NCI-H128 (cell line): ENCODE data around the gene TOMM22.

Source experiments
- DNase-seq: peaks from one replicate; lab custom pipeline; 2025; ENCODE audit not compliant: unreplicated experiment; lab: John Stamatoyannopoulos, UW

Gene TOMM22

DNA sequence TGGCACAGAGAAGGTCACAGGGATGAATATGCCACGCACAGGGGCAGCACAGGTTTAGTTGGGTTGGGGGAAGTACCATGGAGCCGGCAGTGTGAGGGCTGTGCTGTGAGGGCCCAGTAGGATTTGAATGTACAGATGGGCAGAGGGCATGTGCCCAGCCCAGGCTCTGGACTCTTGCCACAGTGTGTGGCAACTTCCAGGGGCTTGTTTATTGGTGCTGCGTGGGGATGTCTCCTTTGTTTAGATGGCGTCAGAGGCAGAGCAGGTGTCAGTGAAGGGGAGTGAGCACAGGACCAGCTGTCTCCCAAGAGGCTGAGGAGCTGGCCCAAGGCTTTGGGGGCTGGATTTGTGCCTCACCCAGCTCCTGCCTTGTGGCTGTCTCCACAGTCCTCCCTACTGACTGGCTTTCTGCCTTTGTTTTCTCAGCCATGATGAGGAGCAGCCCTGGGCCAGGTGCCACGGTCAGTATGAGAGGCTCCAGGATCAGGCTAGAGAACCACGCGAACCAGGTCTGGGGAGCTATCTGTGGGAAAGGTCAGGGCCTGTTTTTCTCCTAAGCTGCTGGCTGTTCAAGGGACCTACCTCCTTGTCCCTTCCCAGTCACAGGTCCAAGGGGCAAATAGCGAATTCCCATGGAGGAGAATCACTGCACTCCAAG, 52.1 kb downstream of the TOMM22 start:
- no peak for DNase-seq

DNA sequence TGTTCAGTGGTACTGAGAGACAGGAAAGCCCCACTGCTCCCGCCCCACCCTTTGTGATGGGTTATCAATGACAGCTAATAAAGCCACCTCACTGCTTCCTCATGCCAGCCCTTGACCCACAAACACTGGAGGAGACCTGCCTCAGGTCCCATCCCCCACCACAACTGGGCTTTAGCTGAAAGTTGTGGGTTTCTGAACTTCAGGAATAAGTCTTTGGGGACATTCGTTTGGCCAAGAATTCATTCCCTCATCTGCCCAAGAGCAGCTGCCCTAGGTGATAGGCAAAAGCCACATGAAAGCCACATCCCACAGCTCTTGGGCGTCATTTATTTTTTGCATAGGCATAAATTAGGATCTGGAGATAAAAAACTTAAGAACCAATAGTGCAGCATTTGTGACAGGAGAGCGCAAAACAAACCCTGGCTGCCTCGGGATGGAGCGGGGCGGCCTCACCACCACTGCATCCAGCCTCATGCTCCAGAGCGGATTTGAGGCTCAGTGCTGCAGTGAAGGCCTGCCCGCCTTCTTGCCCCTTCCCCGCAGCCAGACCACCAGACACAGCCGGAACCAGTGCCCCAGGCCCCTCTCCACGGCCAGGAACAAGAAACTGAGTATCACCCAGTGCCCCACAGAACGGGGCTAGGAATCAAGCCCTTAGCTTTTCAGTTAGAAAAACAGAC, 52.8 kb downstream of the TOMM22 start:
- DNase-seq = no peak
